H1 (cell line): ENCODE measurements around the gene REPIN1. TPM values are rescaled to one million over a fixed set of nuclear protein-coding genes. Genes with fewer than 3 reads are reported as not detected.

Experiments
- ATF3 ChIP-seq: IDR thresholded peaks from 2 replicates; pipeline ENCODE4 v1.6.1; 2011; ENCODE audit warnings: low read depth, mild to moderate bottlenecking, low read length; ENCODE audit not compliant: insufficient read depth
- CTBP2 ChIP-seq: IDR thresholded peaks from 2 replicates; pipeline ENCODE4 v1.7.0; 2011; ENCODE audit warnings: borderline replicate concordance, mild to moderate bottlenecking, moderate library complexity, mixed read lengths, low read length; ENCODE audit not compliant: insufficient read depth, insufficient read length
- E2F6 ChIP-seq: IDR thresholded peaks from 2 replicates; pipeline ENCODE4 v1.6.1; 2012; ENCODE audit warnings: inconsistent platforms
- EP300 ChIP-seq, 2 experiments: IDR thresholded peaks; 1 replicate in 1 of 2; 2 replicates in 1 of 2; pipeline ENCODE4 v1.6.1; 2011 to 2012; ENCODE audit warnings: low read depth in 2 of 2, low read length in 2 of 2, mild to moderate bottlenecking in 2 of 2, borderline replicate concordance in 1 of 2, inconsistent platforms in 1 of 2, moderate library complexity in 1 of 2
- HDAC2 ChIP-seq, 2 experiments: fragments of 300-600 bp in 1 of 2; sonication (generic) in 1 of 2; IDR thresholded peaks; 2 replicates each; pipeline ENCODE4 v1.6.1; 2011 to 2012; ENCODE audit warnings: low read depth in 2 of 2, low read length in 2 of 2, mild to moderate bottlenecking in 2 of 2, moderate library complexity in 2 of 2, borderline replicate concordance in 1 of 2, inconsistent platforms in 1 of 2
- JUN ChIP-seq: IDR thresholded peaks from 2 replicates; pipeline ENCODE4 v1.6.1; 2011; ENCODE audit warnings: low read depth, mild to moderate bottlenecking, improper control_type of control experiment, low read length
- KDM1A ChIP-seq: fragments of 200-600, 300-600 bp; sonication (generic); IDR thresholded peaks from 2 replicates; pipeline ENCODE4 v1.7.1; 2016; ENCODE audit warnings: mild to moderate bottlenecking, low read length, borderline replicate concordance
- MAX ChIP-seq: IDR thresholded peaks from 2 replicates; pipeline ENCODE4 v1.6.1; 2012; ENCODE audit warnings: inconsistent platforms
- NANOG ChIP-seq: IDR thresholded peaks from 2 replicates; pipeline ENCODE4 v1.6.1; 2011; ENCODE audit warnings: low read length, low read depth, mild to moderate bottlenecking, inconsistent platforms; ENCODE audit not compliant: insufficient read depth, poor library complexity, severe bottlenecking
- POU5F1 ChIP-seq: IDR thresholded peaks from 2 replicates; pipeline ENCODE4 v1.6.1; 2011; ENCODE audit warnings: low read depth, mild to moderate bottlenecking, low read length, moderate library complexity
- RAD21 ChIP-seq, 2 experiments: IDR thresholded peaks in 1 of 2; conservative IDR thresholded peaks in 1 of 2; 2 replicates each; pipeline ENCODE4 v1.6.1; 2011; ENCODE audit warnings: low read depth in 2 of 2, low read length in 2 of 2, improper control_type of control experiment in 1 of 2, inconsistent platforms in 1 of 2, mild to moderate bottlenecking in 1 of 2, moderate library complexity in 1 of 2
- RBBP5 ChIP-seq: IDR thresholded peaks from 2 replicates; pipeline ENCODE4 v1.7.1; 2012; ENCODE audit warnings: low read depth, mild to moderate bottlenecking, inconsistent platforms, low read length, moderate library complexity, borderline replicate concordance
- RNF2 ChIP-seq: fragments of 200-900, 300-1000 bp; sonication (generic); IDR thresholded peaks from 2 replicates; pipeline ENCODE4 v1.7.1; 2016; ENCODE audit warnings: borderline replicate concordance, low read depth, mild to moderate bottlenecking, antibody characterized with exemption, low read length; ENCODE audit not compliant: poor library complexity, severe bottlenecking; ENCODE audit errors: missing control alignments
- SIRT6 ChIP-seq: IDR thresholded peaks from one replicate; pipeline ENCODE4 v1.7.1; 2012; ENCODE audit warnings: low read length, inconsistent platforms
- SUZ12 ChIP-seq: fragments of 200-600 bp; sonication (generic); IDR thresholded peaks from 2 replicates; pipeline ENCODE4 v1.6.1; 2012; ENCODE audit warnings: mild to moderate bottlenecking, inconsistent platforms, low read length, moderate library complexity, mixed read lengths
- TAF1 ChIP-seq: IDR thresholded peaks from 2 replicates; pipeline ENCODE4 v1.6.1; 2011; ENCODE audit warnings: mild to moderate bottlenecking, low read depth, low read length
- TBP ChIP-seq: IDR thresholded peaks from 2 replicates; pipeline ENCODE4 v1.6.1; 2011; ENCODE audit warnings: low read depth, low read length, improper control_type of control experiment
- polyA plus RNA-seq, 7 experiments: library from polyadenylated mRNA; depleted of rRNA in 3 of 7; stranded (reverse) in 5 of 7; unstranded in 2 of 7; fragments of >200 nt in 5 of 7; fragments of 200-250 nt in 2 of 7; gene quantifications; 1 replicate in 5 of 7; 2 replicates in 1 of 7; 4 replicates in 1 of 7; pipeline versions ENCODE4 v1.2.1 to v1.2.3, GENCODE V29; 2011 to 2013; ENCODE audit warnings: missing spikeins in 2 of 7, mixed read lengths in 2 of 7
- total RNA-seq: library from RNA; stranded (reverse); fragmentation: NEBNext Ultra II Directional; extraction: Animal tissue kit (Norgen Biotek cat#: 25700); gene quantifications from 2 replicates; pipeline ENCODE4 v1.2.1, GENCODE V29; 2021

Gene REPIN1
- total and polyA plus RNA-seq, 2 of the 8 experiments (the other 6 are each of a cell fraction or from before 2014, with no cell fraction given), result 98.6 to 125 TPM

- no peak for TF ChIP-seq ATF3
- peak; percentile 79 for TF ChIP-seq TBP
- TF ChIP-seq TAF1, result 0 out of 2 replicates have a peak, but pooled peaks have one; percentile 45
- 0 out of 2 replicates have a peak, but pooled peaks have one; percentile 23 for TF ChIP-seq POU5F1
- peak in 1 of 2 experiments; percentile 83; a peak in 1 of 4 replicates for TF ChIP-seq HDAC2 (IDR thresholded peaks at IDR 0.05; ENCODE audit: borderline replicate concordance in 1 of 2, low read depth in 2 of 2, low read length in 2 of 2)
- no peak for TF ChIP-seq RNF2
- 0 out of 2 replicates have a peak, but pooled peaks have one; percentile 15 for TF ChIP-seq KDM1A
- TF ChIP-seq NANOG, result peak; percentile 26
- TF ChIP-seq EP300 (IDR thresholded peaks at IDR 0.05; ENCODE audit: borderline replicate concordance in 1 of 2, low read depth in 2 of 2, low read length in 2 of 2), result no peak; a peak in 1 of 3 replicates
- peak; percentile 39 for TF ChIP-seq E2F6
- TF ChIP-seq SUZ12, result no peak
- TF ChIP-seq MAX, result peak; percentile 68
- TF ChIP-seq SIRT6, result no peak
- no peak for TF ChIP-seq RBBP5
- TF ChIP-seq JUN, result no peak
- TF ChIP-seq CTBP2, result peak; percentile 57
- peak; percentile 13 to 38; a peak in 2 of 4 replicates for TF ChIP-seq RAD21 (IDR thresholded peaks at IDR 0.05 in 1 of 2, conservative IDR thresholded peaks at IDR 0.05 in 1 of 2; ENCODE audit: low read depth in 2 of 2, low read length in 2 of 2)
These were observed 39.1 kb upstream of the REPIN1 start (continued) for GRCh38 chr7:150329331-150330120.
